GM12873 (cell line): Measurements from ENCODE around the gene ASTL.

Source experiments
- CTCF ChIP-seq: IDR thresholded peaks from 2 replicates; pipeline ENCODE4 v1.5.1; 2012; ENCODE audit warnings: low read depth, mild to moderate bottlenecking, moderate library complexity, low read length, control low read depth; ENCODE audit not compliant: insufficient read depth; ENCODE audit errors: missing control alignments

The ASTL gene

GRCh38 chr2:96157649-96158553 lies 19.6 kb upstream of the ASTL start:
- TF ChIP-seq CTCF: no peak

GRCh38 chr2:96156926-96157648 lies 18.8 kb upstream of the ASTL start:
- TF ChIP-seq CTCF: no peak

GRCh38 chr2:96156011-96156820 lies 17.9 kb upstream of the ASTL start:
- TF ChIP-seq CTCF: no peak

GRCh38 chr2:96154506-96155380 lies 16.4 kb upstream of the ASTL start:
- TF ChIP-seq CTCF: no peak

GRCh38 chr2:96153991-96154431 lies 15.7 kb upstream of the ASTL start:
- TF ChIP-seq CTCF: peak; percentile 24

- no peak for TF ChIP-seq CTCF
Observed at GRCh38 chr2:96153291-96153713, 15.0 kb upstream of the ASTL start.
